GM21360 (cell line): ENCODE results near the gene MLLT3.

Source experiments
- ATAC-seq: cut with Tn5 transposase; IDR thresholded peaks from one replicate; pipeline ENCODE4 v1.9.1; 2021; ENCODE audit warnings: mild to moderate bottlenecking, moderate library complexity; ENCODE audit not compliant: unreplicated experiment

The MLLT3 gene

DNA sequence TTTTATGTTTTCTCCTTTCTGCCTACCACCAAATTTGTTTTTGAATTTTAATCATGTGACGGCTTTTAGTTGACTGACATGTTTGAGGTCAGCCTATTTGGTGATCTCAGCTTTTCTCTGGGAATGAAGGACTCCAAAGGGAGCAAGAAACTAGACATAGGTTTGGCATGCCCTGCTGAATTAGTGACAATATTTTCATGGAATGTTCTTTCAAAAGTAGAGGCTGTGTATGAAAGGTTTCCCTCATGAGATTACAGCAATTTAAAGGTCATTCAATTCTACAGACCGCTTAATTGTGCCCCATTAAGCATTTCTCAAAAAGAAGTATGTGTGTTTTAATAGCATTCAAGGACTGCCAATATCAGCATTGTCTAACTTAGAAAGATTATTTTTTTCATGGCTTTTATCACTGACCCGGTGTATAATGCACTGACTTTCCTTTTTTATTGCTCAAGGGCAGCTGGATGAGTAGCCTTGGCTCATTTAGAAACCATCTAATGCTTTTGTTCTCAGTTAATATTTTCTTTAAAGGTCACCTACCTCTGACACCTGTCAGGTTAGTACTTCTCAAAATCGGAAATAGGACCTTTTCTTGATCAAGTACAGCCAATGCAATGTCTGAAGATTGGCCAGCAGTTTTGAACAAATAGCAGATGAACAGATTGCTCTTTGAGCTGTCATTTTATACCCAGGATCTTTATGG lies 8.1 kb upstream of the MLLT3 start:
- ATAC-seq = no peak

DNA sequence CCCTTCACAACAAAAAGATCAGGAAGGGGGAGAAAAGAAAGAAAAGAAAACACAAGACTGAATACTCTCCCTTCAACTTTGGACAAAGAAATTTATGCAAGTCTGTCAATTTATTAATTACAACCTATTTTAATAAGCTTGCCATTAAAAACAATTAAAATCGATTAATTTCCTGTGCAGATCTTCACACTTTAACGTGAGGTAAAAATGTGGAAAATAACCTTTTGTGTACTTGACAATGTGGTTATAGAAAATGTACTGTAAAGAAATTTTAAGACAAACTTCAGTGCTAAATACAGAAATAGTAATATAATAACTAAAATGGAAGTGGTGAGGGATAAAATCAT lies 2.7 kb upstream of the MLLT3 start:
- ATAC-seq = no peak

DNA sequence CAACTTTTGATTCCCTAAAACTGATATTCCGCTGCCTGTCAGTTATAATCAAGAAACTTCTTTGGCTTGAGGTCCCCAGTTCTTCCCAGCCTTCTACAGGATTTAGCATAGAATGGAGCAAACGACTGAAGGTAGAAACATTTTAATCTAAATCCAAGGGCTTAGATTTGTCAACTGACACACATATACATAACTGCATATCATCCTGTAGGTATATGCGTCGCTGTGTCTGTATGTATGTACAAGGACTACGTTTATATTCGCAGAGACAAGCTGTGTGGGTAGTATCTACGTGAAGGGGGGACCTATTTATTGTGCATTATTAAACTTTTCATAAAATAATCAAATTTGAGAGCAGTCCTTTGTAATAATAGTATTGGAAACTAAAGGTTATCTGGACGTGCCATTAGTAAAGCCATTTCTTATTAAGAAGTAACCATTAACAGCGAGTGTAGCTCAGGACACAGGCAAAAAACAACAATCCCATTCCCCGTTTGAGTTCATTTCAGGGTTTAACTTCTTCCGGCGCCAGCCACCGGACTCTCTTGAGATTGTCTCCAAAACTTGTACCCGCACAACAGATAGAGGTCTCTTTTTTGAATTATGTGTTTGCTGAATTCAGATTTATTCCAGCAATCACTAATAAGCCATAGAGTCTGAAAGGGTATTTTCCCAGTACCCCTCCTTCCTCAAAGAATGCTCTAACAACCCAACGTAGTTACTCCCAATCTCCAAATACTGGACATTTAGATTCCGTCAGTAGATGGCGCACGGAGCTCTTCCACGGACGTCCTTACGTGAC lies 2.1 kb upstream of the MLLT3 start:
- ATAC-seq = peak; percentile 23

GRCh38 chr9:20623748-20624124 lies 1.4 kb upstream of the MLLT3 start:
- no peak for ATAC-seq

GRCh38 chr9:20623021-20623747 lies 885 bp upstream of the MLLT3 start:
- no peak for ATAC-seq

DNA sequence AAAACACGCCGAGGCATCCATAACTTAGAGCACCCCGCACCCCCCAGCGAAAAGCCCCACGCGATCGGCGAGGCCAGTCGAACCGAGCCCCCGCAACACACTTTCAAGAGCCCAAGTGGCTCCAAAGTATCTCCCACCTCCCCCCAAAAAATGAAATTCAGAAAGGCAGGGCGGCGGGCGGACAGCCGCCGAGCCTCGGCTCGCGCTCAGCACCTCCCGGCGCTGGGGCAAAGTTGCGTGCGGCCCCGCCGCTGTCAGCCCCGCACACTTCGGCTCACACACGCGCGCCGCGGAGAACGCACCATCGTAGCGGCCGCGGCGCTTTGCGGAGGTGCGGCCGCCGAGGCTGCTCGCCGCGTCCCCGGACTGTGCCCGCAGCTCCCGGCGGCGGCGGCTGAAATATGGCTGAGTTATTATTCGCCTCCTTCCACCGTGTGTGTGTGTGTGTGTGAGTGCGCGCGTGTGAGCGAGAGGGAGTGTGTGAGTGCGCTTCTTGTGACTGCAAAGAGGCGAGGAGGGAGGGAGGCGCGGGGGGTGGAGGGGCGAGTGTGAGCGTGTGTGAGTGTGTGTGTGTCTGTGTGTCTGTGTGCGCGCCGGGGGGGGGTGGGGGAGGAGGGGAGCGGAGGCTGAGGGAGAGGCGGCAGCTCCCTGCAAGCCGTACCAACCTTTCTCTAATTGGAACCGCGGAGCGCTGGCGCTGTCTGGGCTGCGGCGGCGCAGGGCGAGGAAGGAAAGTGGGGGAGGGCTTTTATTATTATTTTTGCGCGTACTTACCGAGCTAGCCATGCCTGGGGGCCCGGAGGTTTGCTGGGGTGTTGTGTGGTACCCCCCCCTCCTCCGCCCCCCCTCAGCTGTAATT lies 599 bp downstream of the MLLT3 start:
- ATAC-seq = peak; percentile 10

- no peak for ATAC-seq
Measured at GRCh38 chr9:20620650-20621470, 1.4 kb downstream of the MLLT3 start.

- no peak for ATAC-seq
Measured at GRCh38 chr9:20619487-20620200, 2.7 kb downstream of the MLLT3 start.

DNA sequence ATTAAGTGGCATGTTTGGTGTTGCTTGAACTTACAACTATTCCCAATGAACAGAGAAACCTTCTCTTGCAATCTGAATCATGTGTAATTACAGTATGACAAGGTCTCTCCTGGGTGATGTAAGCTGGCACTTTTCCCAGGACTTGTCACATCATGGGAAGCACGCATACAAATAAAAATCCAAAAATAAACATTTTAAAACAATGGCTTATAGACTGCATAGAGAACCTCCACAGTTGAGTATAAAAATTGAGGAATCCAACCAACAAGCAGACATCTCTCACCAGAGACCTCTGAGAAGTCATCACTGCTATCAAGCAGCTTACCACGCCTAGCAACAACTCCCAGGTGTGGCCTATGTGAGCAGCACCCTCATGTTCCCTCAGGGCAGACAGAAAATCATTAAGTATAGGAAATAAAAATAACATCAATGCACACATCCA lies 3.9 kb downstream of the MLLT3 start:
- no peak for ATAC-seq

GRCh38 chr9:20616808-20617207 lies 5.5 kb downstream of the MLLT3 start:
- no peak for ATAC-seq

DNA sequence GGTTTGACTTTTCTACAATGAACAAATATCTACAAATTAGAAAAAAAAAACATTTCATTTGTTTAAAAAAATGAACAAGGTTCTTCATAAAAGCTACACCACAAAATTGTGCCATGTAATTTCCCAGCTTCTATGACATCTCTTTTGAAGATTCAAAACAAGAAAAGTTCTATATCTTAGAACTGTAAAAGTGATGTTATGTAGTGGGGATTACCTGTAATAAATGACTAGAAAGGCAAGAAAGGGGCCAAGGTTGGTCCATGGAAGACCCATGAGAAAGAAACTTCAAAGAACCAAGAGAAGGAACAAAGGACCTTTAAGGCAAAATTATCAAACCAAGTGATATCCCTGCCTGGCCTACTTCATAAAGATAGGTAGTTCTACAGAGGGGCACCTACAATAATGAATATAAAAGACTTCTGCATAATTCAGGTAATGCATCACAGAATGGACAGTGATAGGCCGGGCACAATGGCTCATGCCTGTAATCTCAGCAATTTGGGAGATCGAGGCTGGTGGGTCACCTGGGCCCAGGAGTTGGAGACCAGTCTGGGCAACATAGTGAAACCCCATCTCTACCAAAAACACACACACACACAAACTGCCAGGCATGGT lies 7.6 kb downstream of the MLLT3 start:
- ATAC-seq = no peak

DNA sequence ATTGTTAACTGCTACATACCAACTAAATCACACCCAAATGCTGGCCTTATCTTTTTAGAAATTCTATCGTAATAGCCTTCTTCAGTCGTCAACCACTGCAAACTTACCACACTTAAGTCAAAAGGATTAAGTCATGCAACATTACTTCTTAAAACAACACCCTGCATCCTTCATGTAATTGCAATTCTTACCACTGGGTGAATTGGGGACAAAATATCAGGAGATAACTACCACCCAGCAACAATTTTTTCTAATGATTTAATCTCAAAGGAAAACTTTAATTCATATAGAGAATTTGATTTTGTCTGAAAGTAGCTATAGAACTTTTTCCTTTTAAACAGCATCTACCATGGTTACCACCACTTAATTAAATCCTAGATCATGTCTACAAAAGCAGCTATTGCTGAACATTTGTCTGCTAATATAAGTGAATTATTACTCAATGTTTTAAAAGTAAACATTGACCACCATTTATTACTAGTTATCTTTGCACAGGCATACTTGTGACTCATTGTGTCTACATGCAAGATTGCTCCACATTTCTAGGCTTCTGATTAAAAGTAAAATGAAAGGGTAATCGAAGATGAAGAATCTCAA lies 10.5 kb downstream of the MLLT3 start:
- no peak for ATAC-seq

DNA sequence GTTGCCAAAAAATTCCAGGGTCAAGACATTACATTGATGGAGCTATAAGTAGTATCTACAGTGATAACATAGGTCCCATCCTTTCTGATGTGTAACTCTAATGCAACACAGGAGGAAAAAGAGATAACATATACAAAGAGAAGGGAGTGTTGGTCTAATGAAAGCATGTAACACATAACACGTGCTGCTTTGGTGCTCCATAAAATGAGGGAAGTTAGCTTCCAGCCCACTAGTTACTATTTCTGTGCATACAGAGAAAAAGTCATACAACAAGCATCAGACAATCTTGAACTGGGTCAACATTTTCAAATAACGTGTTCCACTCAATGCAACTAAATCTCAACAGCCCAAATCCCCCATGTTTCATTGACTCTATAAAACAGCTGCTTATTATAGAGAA lies 11.7 kb downstream of the MLLT3 start:
- ATAC-seq = no peak

- ATAC-seq = no peak
Measured at GRCh38 chr9:20608582-20608981, 13.7 kb downstream of the MLLT3 start.

- ATAC-seq = no peak
Measured at GRCh38 chr9:20606652-20607051, 15.6 kb downstream of the MLLT3 start.

GRCh38 chr9:20604562-20604961 lies 17.7 kb downstream of the MLLT3 start:
- no peak for ATAC-seq

DNA sequence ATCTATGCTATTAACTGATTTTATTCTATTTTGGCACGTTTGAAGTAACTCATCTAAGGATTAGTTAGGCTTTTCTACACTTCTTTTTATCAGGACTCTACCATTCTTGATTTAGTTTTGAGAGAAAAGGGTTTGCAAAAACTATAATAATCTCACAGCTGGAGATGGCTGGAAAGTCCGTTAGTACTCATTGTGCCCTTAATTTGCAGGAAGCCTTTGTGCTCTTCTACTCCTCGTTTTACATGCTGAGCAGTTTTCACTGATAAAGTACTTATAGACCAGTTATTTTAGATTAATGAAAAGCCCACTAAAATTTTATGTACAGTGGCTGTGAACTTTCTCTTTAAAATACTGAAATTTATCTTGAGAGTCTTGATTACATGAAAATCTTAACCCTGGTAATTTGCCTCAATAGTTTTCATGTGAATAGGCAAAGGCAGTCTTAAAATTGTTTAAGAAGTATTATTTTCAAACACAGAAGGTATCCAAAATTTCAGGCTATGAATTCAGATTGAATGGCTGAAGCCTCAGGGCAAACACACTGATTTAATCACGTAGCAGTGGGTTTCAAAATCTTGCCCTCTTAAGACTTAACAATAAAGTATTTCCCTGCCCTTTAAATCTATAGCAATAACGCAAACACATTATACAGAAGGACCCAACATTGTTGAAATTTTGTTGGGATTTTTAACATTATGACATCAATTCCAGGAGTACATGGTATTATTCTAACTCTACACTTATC lies 18.6 kb downstream of the MLLT3 start:
- ATAC-seq = no peak

- no peak for ATAC-seq
Measured at GRCh38 chr9:20601292-20601691, 21.0 kb downstream of the MLLT3 start.
